Activated T-cell treated with anti-CD3 and anti-CD28 coated beads for 48 hours (primary cell): ENCODE measurements around the gene HKDC1.
A peak's percentile ranks its signal among the peaks of the same experiment; 100 is the strongest.
"Not testable (repeated sequence)": the region's sequence is repeated elsewhere in the genome, so short reads cannot be mapped to it uniquely, and the experiment has no call there.

ENCODE experiments used
- DNase-seq: peaks from one replicate; pipeline ENCODE4 v3.0.0-alpha.2; 2020; ENCODE audit warnings: low read depth

Gene HKDC1, protein sequence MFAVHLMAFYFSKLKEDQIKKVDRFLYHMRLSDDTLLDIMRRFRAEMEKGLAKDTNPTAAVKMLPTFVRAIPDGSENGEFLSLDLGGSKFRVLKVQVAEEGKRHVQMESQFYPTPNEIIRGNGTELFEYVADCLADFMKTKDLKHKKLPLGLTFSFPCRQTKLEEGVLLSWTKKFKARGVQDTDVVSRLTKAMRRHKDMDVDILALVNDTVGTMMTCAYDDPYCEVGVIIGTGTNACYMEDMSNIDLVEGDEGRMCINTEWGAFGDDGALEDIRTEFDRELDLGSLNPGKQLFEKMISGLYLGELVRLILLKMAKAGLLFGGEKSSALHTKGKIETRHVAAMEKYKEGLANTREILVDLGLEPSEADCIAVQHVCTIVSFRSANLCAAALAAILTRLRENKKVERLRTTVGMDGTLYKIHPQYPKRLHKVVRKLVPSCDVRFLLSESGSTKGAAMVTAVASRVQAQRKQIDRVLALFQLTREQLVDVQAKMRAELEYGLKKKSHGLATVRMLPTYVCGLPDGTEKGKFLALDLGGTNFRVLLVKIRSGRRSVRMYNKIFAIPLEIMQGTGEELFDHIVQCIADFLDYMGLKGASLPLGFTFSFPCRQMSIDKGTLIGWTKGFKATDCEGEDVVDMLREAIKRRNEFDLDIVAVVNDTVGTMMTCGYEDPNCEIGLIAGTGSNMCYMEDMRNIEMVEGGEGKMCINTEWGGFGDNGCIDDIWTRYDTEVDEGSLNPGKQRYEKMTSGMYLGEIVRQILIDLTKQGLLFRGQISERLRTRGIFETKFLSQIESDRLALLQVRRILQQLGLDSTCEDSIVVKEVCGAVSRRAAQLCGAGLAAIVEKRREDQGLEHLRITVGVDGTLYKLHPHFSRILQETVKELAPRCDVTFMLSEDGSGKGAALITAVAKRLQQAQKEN

GRCh38 chr10:69220041-69220451 is at the start of gene HKDC1:
Gene HKDC1 (plus strand): TSS chr10:69220332. CDS start chr10:69220436, 104 bp downstream.
- no peak for DNase-seq

DNA sequence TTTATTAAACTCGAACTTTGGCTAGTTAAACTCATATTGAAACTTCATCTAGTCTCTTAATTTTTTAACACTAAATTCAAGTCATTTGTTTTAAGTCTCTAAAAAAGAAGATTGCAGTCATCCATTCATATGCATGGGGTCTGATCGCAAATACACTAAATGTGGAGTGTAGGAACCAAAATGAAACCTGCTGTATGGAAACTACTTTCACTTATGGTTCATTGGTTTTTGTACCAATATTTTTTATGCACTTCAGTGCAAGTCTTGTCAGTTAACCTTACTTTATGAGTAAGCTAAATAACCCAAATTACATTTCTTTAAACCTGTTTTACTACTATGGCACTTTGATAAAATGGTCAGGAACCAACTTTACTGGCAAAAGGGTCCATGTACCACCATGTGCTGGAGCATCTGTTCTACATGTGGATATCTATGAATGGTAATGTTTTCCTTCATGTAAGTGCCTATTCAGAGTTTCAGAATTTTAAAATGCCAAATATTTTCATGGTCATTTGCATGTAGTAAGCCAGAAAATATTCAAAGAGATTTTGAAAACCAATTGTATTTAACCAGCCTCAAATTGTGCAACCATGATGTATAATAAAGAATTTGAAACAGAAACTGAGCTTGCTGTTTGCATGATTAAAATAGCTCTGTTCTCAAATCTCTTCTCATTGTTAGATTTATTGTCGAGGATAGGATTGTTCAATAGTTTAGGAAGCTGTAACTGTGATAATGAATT is 47.7 kb upstream of the HKDC1 start:
- DNase-seq = no peak

- DNase-seq = not testable (repeated sequence)
Observed at GRCh38 chr10:69175326-69175725, 44.8 kb upstream of the HKDC1 start.

GRCh38 chr10:69176823-69177222 is 43.3 kb upstream of the HKDC1 start:
- DNase-seq = no peak

- DNase-seq = peak; percentile 6
Observed at GRCh38 chr10:69179089-69179742, 40.9 kb upstream of the HKDC1 start.

DNA sequence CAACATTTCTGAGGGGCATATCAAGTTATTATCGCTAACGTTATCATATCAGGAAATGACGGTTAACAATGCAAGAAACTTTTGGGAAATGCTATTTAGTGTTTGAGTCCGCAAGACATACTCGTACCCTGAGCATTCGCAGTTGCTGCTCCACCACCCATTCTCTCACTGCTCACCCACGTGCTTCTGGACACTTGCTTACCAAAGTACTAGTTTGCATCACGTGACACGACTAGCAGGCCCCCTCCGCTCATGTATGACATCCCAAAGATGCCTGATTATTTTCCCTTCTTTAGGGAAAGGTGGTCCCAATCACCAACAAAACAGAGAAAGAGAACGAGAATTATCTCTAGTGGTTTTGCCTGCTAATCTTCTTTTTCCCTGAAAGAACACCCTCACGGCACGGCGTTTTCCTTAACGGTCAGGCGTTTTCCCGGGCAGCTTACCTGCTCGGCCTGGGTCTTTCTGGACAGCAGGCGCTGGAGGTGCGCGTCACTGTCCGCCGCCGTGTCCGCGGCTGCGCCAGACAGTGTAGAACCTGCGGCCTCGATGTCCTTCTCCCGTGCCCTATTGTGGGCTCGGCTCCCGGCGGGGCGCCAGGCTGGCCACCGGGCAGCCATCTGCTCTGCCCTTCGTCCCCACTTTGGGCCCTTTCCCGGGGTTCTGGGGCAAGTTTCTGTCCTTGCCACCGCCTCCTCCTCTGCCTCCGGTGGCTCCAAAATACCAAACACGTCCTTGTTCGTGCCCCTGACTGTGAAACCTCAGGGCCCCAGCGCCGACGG is 40.2 kb upstream of the HKDC1 start, which contains the start of gene SUPV3L1:
SUPV3L1 (plus strand) TSS at position 492 of the 782 bp plus-strand sequence; CDS start at position 550, 58 bp downstream.
- peak; percentile 77 for DNase-seq

- peak; percentile 27 for DNase-seq
Observed at GRCh38 chr10:69180525-69181204, 39.5 kb upstream of the HKDC1 start.

GRCh38 chr10:69181433-69181832 is 38.7 kb upstream of the HKDC1 start:
- DNase-seq = no peak

DNA sequence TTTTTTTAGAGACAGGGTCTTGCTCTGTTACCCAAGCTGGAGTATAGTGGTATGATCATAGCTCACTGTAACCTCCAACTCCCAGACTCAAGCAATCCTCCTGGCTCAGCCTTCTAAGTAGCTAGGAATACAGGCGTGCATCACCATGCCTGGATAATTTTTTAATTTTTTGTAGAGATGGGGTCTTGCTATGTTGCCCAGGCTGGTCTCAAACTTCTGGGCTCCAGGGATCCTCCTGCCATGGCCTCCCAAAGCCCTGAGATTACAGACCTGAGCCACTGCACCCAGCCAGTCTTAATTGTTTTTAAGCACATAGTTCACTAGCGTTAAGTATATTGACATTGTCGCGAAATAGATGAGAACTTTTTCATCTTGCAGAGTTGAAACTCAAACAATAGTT is 38.1 kb upstream of the HKDC1 start:
- no peak for DNase-seq

DNA sequence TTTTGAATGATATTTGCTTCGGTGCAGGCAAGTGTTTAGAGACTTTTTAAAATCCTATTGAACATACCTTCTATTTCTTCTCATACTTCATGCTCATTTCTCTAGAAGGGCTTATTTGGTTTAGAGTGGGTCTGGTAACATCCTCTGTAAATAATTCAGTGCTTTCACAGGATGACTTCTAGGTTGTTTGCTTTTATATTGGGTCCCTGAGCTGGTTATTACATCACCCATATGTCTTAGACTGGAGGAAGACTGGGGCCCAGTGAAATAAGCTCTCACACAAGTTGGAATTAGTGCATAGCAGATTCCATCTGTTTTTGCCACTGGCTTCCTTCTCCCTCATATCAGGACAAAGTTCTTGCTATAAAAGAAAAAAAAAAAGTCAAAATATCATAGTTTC is 33.6 kb upstream of the HKDC1 start:
- no peak for DNase-seq

DNA sequence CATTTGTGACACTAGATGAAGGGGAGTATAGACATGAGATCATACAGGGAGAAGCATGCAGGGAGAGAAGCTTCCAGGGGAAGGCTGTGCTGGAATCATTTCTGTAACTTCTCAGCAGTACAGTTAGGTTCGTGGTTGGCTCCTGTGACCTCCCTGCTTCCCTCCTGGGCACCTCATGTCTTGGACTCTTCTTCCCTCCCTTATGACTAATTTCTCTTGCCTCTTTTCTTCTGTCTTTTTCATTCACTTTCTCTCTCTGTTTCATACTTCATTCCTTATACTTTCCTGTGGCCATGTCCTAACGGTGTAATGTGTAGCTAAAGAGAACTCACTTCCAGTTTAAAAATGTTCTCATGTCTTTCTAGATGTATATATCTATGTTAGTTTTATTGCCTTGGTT is 19.1 kb upstream of the HKDC1 start:
- DNase-seq = no peak

- DNase-seq = no peak
Observed at GRCh38 chr10:69202332-69202731, 17.8 kb upstream of the HKDC1 start.

DNA sequence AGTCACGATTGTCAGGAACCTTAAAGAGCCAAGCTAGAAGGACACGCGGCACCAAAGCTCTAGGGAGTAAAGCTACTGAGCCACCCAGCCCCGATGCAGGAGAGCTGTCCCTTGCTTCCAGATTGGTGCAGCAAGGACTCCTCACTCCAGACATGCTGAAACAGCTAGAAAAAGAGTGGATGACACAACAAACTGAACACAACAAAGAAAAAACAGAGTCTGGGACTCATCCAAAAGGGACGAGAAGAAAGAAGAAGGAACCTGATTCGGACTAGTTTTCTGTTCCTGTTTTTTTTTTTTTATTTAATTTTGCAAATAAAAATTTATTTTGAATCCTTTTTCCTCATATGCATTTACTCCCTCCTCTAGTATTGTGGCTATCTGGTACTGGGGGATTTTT is 11.4 kb upstream of the HKDC1 start:
- DNase-seq = no peak

DNA sequence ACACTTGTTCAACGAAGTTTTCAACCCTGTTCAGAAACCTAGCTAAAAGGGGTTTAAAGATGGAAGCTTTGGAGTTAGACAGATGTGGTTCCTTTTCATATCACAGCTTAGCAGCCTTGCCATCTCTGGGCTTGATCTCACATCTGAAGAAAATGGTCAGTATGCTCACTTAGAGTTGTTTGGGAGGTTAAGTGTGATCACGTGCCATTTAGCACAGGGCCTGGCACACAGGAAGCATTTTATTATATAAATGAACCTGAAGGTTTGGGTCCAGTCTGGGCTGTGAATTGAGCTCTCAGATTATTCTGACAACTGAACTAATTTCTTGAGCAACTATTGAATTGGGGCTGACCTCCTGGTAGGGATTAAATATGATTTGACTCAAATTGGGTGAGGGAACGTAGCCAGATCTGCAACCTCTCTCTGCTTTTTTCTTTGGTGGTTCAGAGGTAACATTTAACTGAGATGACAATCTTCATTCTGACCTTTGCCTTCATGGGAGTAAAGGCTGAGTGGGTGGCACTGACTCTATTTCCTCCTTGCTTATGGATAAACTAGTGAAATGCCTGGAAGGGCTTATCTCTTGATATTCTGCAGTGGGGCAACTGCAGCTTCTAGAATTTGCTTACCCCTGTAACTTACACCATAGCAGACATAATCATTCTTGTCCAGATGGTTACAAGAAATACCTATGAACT is 10.2 kb upstream of the HKDC1 start:
- no peak for DNase-seq

GRCh38 chr10:69211104-69211503 is 9.0 kb upstream of the HKDC1 start:
- DNase-seq = no peak

DNA sequence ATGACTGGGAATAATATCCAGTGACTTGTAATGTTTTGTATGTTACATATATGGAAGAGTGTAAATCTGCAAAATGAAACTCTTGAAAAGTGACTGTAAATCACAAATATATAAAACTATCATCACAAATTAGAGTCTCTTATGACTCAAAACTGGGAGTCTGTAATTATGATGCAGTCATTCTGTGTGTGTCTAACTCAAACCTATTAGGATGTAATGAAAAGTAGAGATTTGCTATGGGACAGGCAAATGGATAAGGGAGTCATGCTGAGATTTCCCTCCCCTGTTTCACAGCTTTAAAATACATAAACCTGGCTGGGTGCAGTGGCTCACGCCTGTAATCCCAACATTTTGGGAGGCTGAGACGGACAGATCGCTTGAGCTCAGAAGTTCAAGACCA is 8.6 kb upstream of the HKDC1 start:
- DNase-seq = no peak

GRCh38 chr10:69213591-69214311 is 6.4 kb upstream of the HKDC1 start:
- DNase-seq = no peak

DNA sequence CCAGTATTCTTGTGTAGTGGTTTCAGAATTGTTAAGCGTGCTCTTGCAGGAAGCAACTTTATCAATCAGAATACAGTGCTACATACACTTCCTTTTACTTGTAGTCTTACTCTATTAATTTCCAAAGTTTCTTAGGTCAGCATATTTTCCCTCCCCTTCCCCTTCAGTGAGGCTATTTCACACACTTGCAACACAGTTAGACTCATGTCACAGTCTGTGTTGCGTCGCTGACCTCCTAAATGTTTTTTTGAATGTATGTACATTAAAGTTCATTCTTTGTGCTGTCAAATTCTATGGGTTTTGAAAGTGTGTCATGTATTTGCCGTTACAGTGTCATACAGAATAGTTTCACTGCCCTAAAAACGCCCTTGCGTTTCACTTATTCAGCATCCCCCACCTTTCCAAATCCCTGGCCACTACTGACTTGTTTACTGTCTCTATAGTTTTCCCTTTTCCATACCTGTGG is 5.4 kb upstream of the HKDC1 start:
- no peak for DNase-seq
